Mucosa of rectum (tissue), 2 donors: Measurements from ENCODE around the gene AMIGO3.
"Not testable (repeated sequence)": the region's sequence is repeated elsewhere in the genome, so short reads cannot be mapped to it uniquely, and the experiment has no call there.

Experiments
- H3K27ac ChIP-seq, 2 donors: one replicate each; pipeline ENCODE4 v1.7.0; 2013; ENCODE audit warnings: inconsistent platforms in 2 of 2, low read depth in 2 of 2, low read length in 2 of 2
- H3K27me3 ChIP-seq, 2 donors: one replicate each; pipeline ENCODE4 v1.7.0; 2013; ENCODE audit warnings: low read length in 2 of 2; ENCODE audit not compliant: control insufficient read depth in 2 of 2, insufficient read depth in 2 of 2
- H3K36me3 ChIP-seq, 2 donors: one replicate each; pipeline ENCODE4 v1.7.0; 2013; ENCODE audit warnings: low read length in 2 of 2; ENCODE audit not compliant: control insufficient read depth in 2 of 2, insufficient read depth in 2 of 2
- H3K4me1 ChIP-seq, 2 donors: one replicate each; pipeline ENCODE4 v1.7.0; 2013; ENCODE audit warnings: low read length in 2 of 2, mild to moderate bottlenecking in 1 of 2; ENCODE audit not compliant: control insufficient read depth in 2 of 2, insufficient read depth in 2 of 2
- H3K4me3 ChIP-seq, 2 donors: one replicate each; pipeline ENCODE4 v1.7.0; 2013; ENCODE audit warnings: low read length in 2 of 2
- H3K9ac ChIP-seq, 2 donors: one replicate each; pipeline ENCODE4 v1.7.0; 2013; ENCODE audit warnings: low read length in 2 of 2, low read depth in 1 of 2, mild to moderate bottlenecking in 1 of 2
- H3K9me3 ChIP-seq, 2 donors: one replicate each; pipeline ENCODE4 v1.7.0; 2013; ENCODE audit warnings: low read length in 2 of 2; ENCODE audit not compliant: control insufficient read depth in 2 of 2
- donor health status: healthy.
- donor health status: Normal muscosa, but diverticular disease.

AMIGO3 gene

GRCh38 chr3:49684453-49684852 is 35.0 kb downstream of the AMIGO3 start:
- H3K9me3 ChIP-seq, H3K9ac ChIP-seq, H3K4me3 ChIP-seq, H3K27me3 ChIP-seq, H3K4me1 ChIP-seq, H3K27ac ChIP-seq: not testable (repeated sequence)
- peaks cover 40 to 45% of the 10 kb centered on the region in 2 donors for H3K36me3 ChIP-seq

- Histone ChIP-seq H3K9me3 (no peaks in the 10 kb centered on the region), H3K36me3 (peaks cover 53 to 58% of the 10 kb centered on the region in 2 donors), H3K27me3 (no peaks in the 10 kb centered on the region), H3K9ac (no peak overlapping the region), H3K27ac (no peak overlapping the region), H3K4me1 (peaks cover 3% of the 10 kb centered on the region in 2 donors), H3K4me3 (no peak overlapping the region)
Observed at GRCh38 chr3:49683162-49683561, 36.3 kb downstream of the AMIGO3 start.

GRCh38 chr3:49681543-49681942 is 37.9 kb downstream of the AMIGO3 start:
- Histone ChIP-seq H3K4me3 (no peak overlapping the region), H3K27ac (no peak overlapping the region), H3K9me3 (no peaks in the 10 kb centered on the region), H3K9ac (no peak overlapping the region), H3K27me3 (no peaks in the 10 kb centered on the region), H3K36me3 (peaks cover 69 to 74% of the 10 kb centered on the region in 2 donors), H3K4me1 (no peaks in the 10 kb centered on the region)

GRCh38 chr3:49681232-49681522 is 38.3 kb downstream of the AMIGO3 start:
- H3K9me3 ChIP-seq, result no peaks in the 10 kb centered on the region
- no peak overlapping the region for H3K27ac ChIP-seq
- no peaks in the 10 kb centered on the region for H3K4me1 ChIP-seq
- H3K36me3 ChIP-seq, result peaks cover 72 to 77% of the 10 kb centered on the region in 2 donors
- H3K27me3 ChIP-seq, result no peaks in the 10 kb centered on the region
- no peak overlapping the region for H3K9ac ChIP-seq
- no peak overlapping the region for H3K4me3 ChIP-seq

- Histone ChIP-seq H3K27ac (no peak overlapping the region), H3K9ac (no peak overlapping the region), H3K4me1 (no peaks in the 10 kb centered on the region), H3K27me3 (no peaks in the 10 kb centered on the region), H3K36me3 (peaks cover 74 to 83% of the 10 kb centered on the region in 2 donors), H3K9me3 (no peaks in the 10 kb centered on the region), H3K4me3 (no peak overlapping the region)
Observed at GRCh38 chr3:49680493-49681231, 38.8 kb downstream of the AMIGO3 start.

- Histone ChIP-seq H3K27me3 (no peaks in the 10 kb centered on the region), H3K9ac (no peak overlapping the region), H3K27ac (no peak overlapping the region), H3K36me3 (peaks cover 46 to 54% of the 10 kb centered on the region in 2 donors), H3K4me1 (peaks cover 12 to 13% of the 10 kb centered on the region in 2 donors), H3K4me3 (no peak overlapping the region), H3K9me3 (no peaks in the 10 kb centered on the region)
Observed at GRCh38 chr3:49675912-49676311, 43.6 kb downstream of the AMIGO3 start.

- peak overlapping the region; percentile 83 to 89 for H3K4me3 ChIP-seq
- H3K4me1 ChIP-seq, result peaks cover 12 to 13% of the 10 kb centered on the region in 2 donors
- no peaks in the 10 kb centered on the region for H3K9me3 ChIP-seq
- peaks cover 35 to 40% of the 10 kb centered on the region in 2 donors for H3K36me3 ChIP-seq
- peak overlapping the region; percentile 47 to 87 for H3K9ac ChIP-seq
- H3K27ac ChIP-seq, result peak overlapping the region; percentile 93 to 95
- H3K27me3 ChIP-seq, result no peaks in the 10 kb centered on the region
Observed at GRCh38 chr3:49674497-49674983, 44.9 kb downstream of the AMIGO3 start.

- H3K4me3 ChIP-seq, result peak within 1 kb of the TSS; percentile 83 to 89
- H3K9me3 ChIP-seq, result no peaks in the 10 kb centered on the region
- H3K9ac ChIP-seq, result peak within 1 kb of the TSS; percentile 54 to 87
- H3K4me1 ChIP-seq, result peaks cover 12 to 13% of the 10 kb centered on the region in 2 donors
- peaks cover 28 to 34% of the 10 kb centered on the region in 2 donors for H3K36me3 ChIP-seq
- peaks cover 0 to 5% of the 10 kb centered on the region in 2 donors for H3K27me3 ChIP-seq
- peak within 1 kb of the TSS; percentile 93 to 95 for H3K27ac ChIP-seq
Observed at GRCh38 chr3:49673715-49674496, 45.6 kb downstream of the AMIGO3 start, which contains the start of gene APEH. APEH (plus strand) TSS chr3:49674351; CDS start chr3:49674402, 51 bp downstream.

GRCh38 chr3:49673121-49673714 is 46.3 kb downstream of the AMIGO3 start:
- peak overlapping the region; percentile 54 to 87 for H3K9ac ChIP-seq
- H3K4me3 ChIP-seq, result peak overlapping the region; percentile 83 to 89
- H3K27ac ChIP-seq, result peak overlapping the region; percentile 93 to 95
- H3K27me3 ChIP-seq, result peaks cover 0 to 5% of the 10 kb centered on the region in 2 donors
- H3K9me3 ChIP-seq, result no peaks in the 10 kb centered on the region
- peaks cover 21 to 27% of the 10 kb centered on the region in 2 donors for H3K36me3 ChIP-seq
- H3K4me1 ChIP-seq, result peaks cover 12 to 13% of the 10 kb centered on the region in 2 donors
